Breast epithelium (tissue), 4 donors: ENCODE measurements around the gene DYNC1H1. TPM values are rescaled to one million over a fixed set of nuclear protein-coding genes. Genes with fewer than 3 reads are reported as not detected.

Experiments
- DNase-seq, 2 donors: peaks; one replicate each; pipeline ENCODE4 v3.0.0-alpha.2; 2019; ENCODE audit warnings: low spot score in 2 of 2
- H3K27ac ChIP-seq, 2 donors: fragments of 200-600 bp; sonication (generic) in 1 of 2; one replicate each; pipeline ENCODE4 v1.5.1; 2016 to 2019; ENCODE audit warnings: mild to moderate bottlenecking in 1 of 2
- H3K27me3 ChIP-seq, 2 donors: fragments of 200-600 bp; sonication (generic) in 1 of 2; one replicate each; pipeline versions ENCODE4 v1.5.1 to v1.6.0; 2017 to 2019; ENCODE audit warnings: control low read depth in 1 of 2, mild to moderate bottlenecking in 1 of 2
- H3K36me3 ChIP-seq: fragments of 200-600 bp; one replicate; pipeline ENCODE4 v1.5.1; 2019
- H3K4me1 ChIP-seq, 2 donors: fragments of 200-600 bp; sonication (generic); one replicate each; pipeline ENCODE4 v1.5.1; 2016 to 2019; ENCODE audit warnings: control low read depth in 1 of 2
- H3K4me3 ChIP-seq, 3 donors: fragments of 200-600 bp; sonication (generic); 1 replicate in 2 of 3; 2 replicates in 1 of 3; pipeline ENCODE4 v1.5.1; 2016 to 2019; ENCODE audit warnings: mild to moderate bottlenecking in 3 of 3, moderate library complexity in 2 of 3
- H3K9me3 ChIP-seq, 2 donors: fragments of 200-600 bp; sonication (generic) in 1 of 2; one replicate each; pipeline ENCODE4 v1.5.1; 2016 to 2019; ENCODE audit warnings: control low read depth in 1 of 2
- CTCF ChIP-seq, 3 donors: fragments of 450-650 bp; IDR thresholded peaks; one replicate each; pipeline ENCODE4 v1.5.1; 2016 to 2017; ENCODE audit warnings: antibody characterized with exemption in 3 of 3, mild to moderate bottlenecking in 3 of 3, moderate library complexity in 3 of 3
- POLR2A ChIP-seq: fragments of 450-650 bp; IDR thresholded peaks from one replicate; pipeline ENCODE4 v1.6.1; 2016; ENCODE audit warnings: antibody characterized with exemption, mild to moderate bottlenecking, moderate library complexity
- POLR2AphosphoS5 ChIP-seq, 3 donors: sonication (generic); formaldehyde crosslinking; IDR thresholded peaks; one replicate each; pipeline ENCODE4 v1.6.1; 2017; ENCODE audit warnings: antibody characterized with exemption in 3 of 3
- intact Hi-C: fragments of 100-400 bp; cut with DNase I; formaldehyde crosslinking; loops from one replicate; pipeline ENCODE4 v1.15.1; 2023; ENCODE audit warnings: low total_unique reads
- total RNA-seq, 3 donors: library from RNA; depleted of rRNA; stranded (reverse); fragments of >200 nt; gene quantifications; one replicate each; pipeline ENCODE4 v1.1.0, GENCODE V29; 2016

The DYNC1H1 gene
- 100 to 1,000 TPM; 355 to 424 (median 391) TPM for total RNA-seq

- intact Hi-C loops: loop anchor here (5.0 kb wide), 1 partner anchor 123 kb away; the partner anchor contains the start of gene HSP90AA1
- peak; percentile 79 for TF ChIP-seq POLR2A
- peak in 1 of 3 donors; percentile 14 for TF ChIP-seq CTCF (IDR thresholded peaks at IDR 0.05)
- TF ChIP-seq POLR2AphosphoS5 (IDR thresholded peaks at IDR 0.05): peak; percentile 86 to 91 (median 88)
- peak within 1 kb of the TSS; percentile 91 to 100 (median 98) for H3K4me3 ChIP-seq
- H3K27ac ChIP-seq: peak within 1 kb of the TSS; percentile 97 to 98
- no peaks in the 10 kb centered on the region for H3K9me3 ChIP-seq
- H3K4me1 ChIP-seq: peaks cover 0 to 6% of the 10 kb centered on the region in 2 donors
- H3K36me3 ChIP-seq: no peaks in the 10 kb centered on the region
- H3K27me3 ChIP-seq: no peaks in the 10 kb centered on the region
- peak; percentile 83 to 91 for DNase-seq
Observed at GRCh38 chr14:101964297-101965180, at the start of gene DYNC1H1. Gene DYNC1H1, plus strand, starts transcription at chr14:101964573. Its CDS starts 119 bp downstream, at chr14:101964692.

GRCh38 chr14:101915871-101916815 lies 48.2 kb upstream of the DYNC1H1 start:
- DNase-seq: no peak
- no peaks in the 10 kb centered on the region for H3K9me3 ChIP-seq
- H3K27me3 ChIP-seq: no peaks in the 10 kb centered on the region
- intact Hi-C loops: no loop called here
- no peaks in the 10 kb centered on the region for H3K4me1 ChIP-seq
- no peak for TF ChIP-seq POLR2AphosphoS5 (IDR thresholded peaks at IDR 0.05)
- TF ChIP-seq POLR2A: no peak
- H3K36me3 ChIP-seq: no peaks in the 10 kb centered on the region
- peak overlapping the region; percentile 3 to 77 for H3K27ac ChIP-seq
- no peak overlapping the region for H3K4me3 ChIP-seq

GRCh38 chr14:101916816-101917412 lies 47.5 kb upstream of the DYNC1H1 start:
- Histone ChIP-seq H3K4me1 (no peaks in the 10 kb centered on the region), H3K4me3 (no peak overlapping the region), H3K27ac (peak overlapping the region; percentile 3 to 77), H3K9me3 (no peaks in the 10 kb centered on the region), H3K27me3 (no peaks in the 10 kb centered on the region), H3K36me3 (no peaks in the 10 kb centered on the region)
- no peak for DNase-seq
- intact Hi-C loops: no loop called here
- TF ChIP-seq POLR2AphosphoS5 (IDR thresholded peaks at IDR 0.05) (no peak), CTCF (IDR thresholded peaks at IDR 0.05) (no peak), POLR2A (no peak)

DNA sequence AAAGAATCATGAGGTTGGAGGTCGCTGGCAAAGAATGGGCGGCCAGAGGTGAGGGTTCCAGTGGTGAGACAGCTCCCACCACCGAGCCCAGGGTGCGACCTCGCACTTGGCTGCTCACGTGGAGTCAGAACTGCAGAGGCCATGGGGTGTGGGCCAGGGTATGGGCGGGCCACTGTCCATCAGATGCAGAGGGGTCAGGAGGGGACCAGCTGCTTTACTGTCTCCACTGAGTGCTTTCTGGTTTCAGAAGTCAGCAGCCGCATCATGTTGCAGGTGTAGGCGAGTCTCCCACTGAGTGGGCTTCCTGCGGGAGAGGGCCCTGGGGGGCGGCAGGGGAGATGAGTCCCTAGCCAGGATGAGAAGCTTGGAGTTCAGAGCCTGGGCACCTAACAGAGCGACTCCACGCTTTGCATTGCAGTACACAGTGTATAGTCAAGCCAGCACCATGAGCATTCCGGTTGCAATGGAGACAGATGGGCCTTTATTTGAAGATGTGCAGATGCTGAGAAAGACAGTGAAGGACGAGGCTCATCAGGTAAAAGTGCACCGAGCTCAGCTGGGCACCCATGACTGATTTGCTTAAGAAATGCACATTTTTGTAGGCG lies 46.9 kb upstream of the DYNC1H1 start:
- Histone ChIP-seq H3K4me3 (no peak overlapping the region), H3K9me3 (no peaks in the 10 kb centered on the region), H3K4me1 (no peaks in the 10 kb centered on the region), H3K36me3 (no peaks in the 10 kb centered on the region), H3K27me3 (no peaks in the 10 kb centered on the region), H3K27ac (peak overlapping the region in 1 of 2 donors; percentile 77)
- DNase-seq: no peak
- TF ChIP-seq POLR2AphosphoS5 (IDR thresholded peaks at IDR 0.05): no peak
- intact Hi-C loops: no loop called here

- H3K27me3 ChIP-seq: no peaks in the 10 kb centered on the region
- peak overlapping the region in 1 of 2 donors; percentile 77 for H3K27ac ChIP-seq
- H3K9me3 ChIP-seq: no peaks in the 10 kb centered on the region
- H3K4me3 ChIP-seq: no peak overlapping the region
- TF ChIP-seq POLR2AphosphoS5 (IDR thresholded peaks at IDR 0.05) (no peak), POLR2A (no peak), CTCF (IDR thresholded peaks at IDR 0.05) (no peak)
- no peaks in the 10 kb centered on the region for H3K36me3 ChIP-seq
- DNase-seq: no peak
- intact Hi-C loops: no loop called here
- H3K4me1 ChIP-seq: no peaks in the 10 kb centered on the region
Observed at GRCh38 chr14:101918065-101918989, 46.0 kb upstream of the DYNC1H1 start.
